CD4-positive, CD25-positive, alpha-beta regulatory T cell (primary cell): ENCODE data around the gene CAPZB. TPM values are rescaled to one million over a fixed set of nuclear protein-coding genes. Genes with fewer than 3 reads are reported as not detected.
A peak's percentile ranks its signal among the peaks of the same experiment; 100 is the strongest.

ENCODE experiments used
- ATAC-seq, 2 donors: fragments of 150-1000 bp; cut with Tn5 transposase; one replicate each; pipeline ENCODE4 v1.10.0; 2021; ENCODE audit warnings: low read depth in 2 of 2, moderate number of reproducible peaks in 2 of 2, moderate library complexity in 1 of 2
- DNase-seq, 3 donors: peaks; one replicate each; pipeline versions ENCODE4 v3.0.0 to v3.0.0-alpha.2; 2012 to 2022; ENCODE audit warnings: mixed read lengths in 1 of 3
- H3K27ac ChIP-seq: one replicate; pipeline ENCODE4 v1.7.0; 2013; ENCODE audit warnings: mild to moderate bottlenecking, low read length; ENCODE audit not compliant: insufficient read depth, poor library complexity, severe bottlenecking
- H3K27me3 ChIP-seq: one replicate; pipeline ENCODE4 v1.7.0; 2013; ENCODE audit warnings: low read length; ENCODE audit not compliant: control insufficient read depth, insufficient read depth
- H3K36me3 ChIP-seq: one replicate; pipeline ENCODE4 v1.7.0; 2013; ENCODE audit warnings: mild to moderate bottlenecking, low read length, moderate library complexity; ENCODE audit not compliant: control insufficient read depth, insufficient read depth
- H3K4me1 ChIP-seq: 2 replicates; pipeline ENCODE4 v1.7.0; 2013; ENCODE audit warnings: mild to moderate bottlenecking, low read length; ENCODE audit not compliant: insufficient read depth, control insufficient read depth, poor library complexity, severe bottlenecking
- H3K4me3 ChIP-seq: one replicate; pipeline ENCODE4 v1.7.0; 2013; ENCODE audit warnings: low read depth, mild to moderate bottlenecking, low read length, moderate library complexity
- H3K9me3 ChIP-seq, 2 experiments: 1 replicate in 1 of 2; 2 replicates in 1 of 2; pipeline ENCODE4 v1.7.0; 2013; ENCODE audit warnings: low read length in 2 of 2, mild to moderate bottlenecking in 1 of 2, moderate library complexity in 1 of 2; ENCODE audit not compliant: control insufficient read depth in 2 of 2
- H3K27ac Mint-ChIP-seq, 3 donors: one replicate each; pipeline ENCODE4 v1.8.0; 2020 to 2022; ENCODE audit warnings: mild to moderate bottlenecking in 3 of 3, mixed read lengths in 3 of 3, moderate library complexity in 2 of 3
- H3K27me3 Mint-ChIP-seq: one replicate; pipeline ENCODE4 v1.8.0; 2022; ENCODE audit warnings: mild to moderate bottlenecking, mixed read lengths
- H3K36me3 Mint-ChIP-seq: one replicate; pipeline ENCODE4 v1.8.0; 2020; ENCODE audit warnings: mixed read lengths
- H3K4me1 Mint-ChIP-seq, 4 donors: one replicate each; pipeline ENCODE4 v1.8.0; 2020 to 2022; ENCODE audit warnings: mixed read lengths in 4 of 4, mild to moderate bottlenecking in 1 of 4
- H3K4me3 Mint-ChIP-seq, 4 donors: one replicate each; pipeline ENCODE4 v1.8.0; 2020 to 2022; ENCODE audit warnings: mild to moderate bottlenecking in 4 of 4, mixed read lengths in 4 of 4, moderate library complexity in 3 of 4
- H3K9me3 Mint-ChIP-seq, 7 donors: one replicate each; pipeline ENCODE4 v1.8.0; 2020 to 2022; ENCODE audit warnings: mixed read lengths in 7 of 7, mild to moderate bottlenecking in 3 of 7, moderate library complexity in 2 of 7
- polyA plus RNA-seq, 4 donors: library from polyadenylated mRNA; unstranded; fragments of 300-500 nt; fragmentation: Illumina TruSeq; gene quantifications; one replicate each; pipeline ENCODE4 v1.2.3, GENCODE V29; 2021
- total RNA-seq: library from RNA; stranded (reverse); gene quantifications from one replicate; pipeline ENCODE4 v1.2.3, GENCODE V29; 2022

Gene CAPZB
- total and polyA plus RNA-seq, 5 donors from 2014 or later, result 372 to 588 (median 462) TPM

DNA sequence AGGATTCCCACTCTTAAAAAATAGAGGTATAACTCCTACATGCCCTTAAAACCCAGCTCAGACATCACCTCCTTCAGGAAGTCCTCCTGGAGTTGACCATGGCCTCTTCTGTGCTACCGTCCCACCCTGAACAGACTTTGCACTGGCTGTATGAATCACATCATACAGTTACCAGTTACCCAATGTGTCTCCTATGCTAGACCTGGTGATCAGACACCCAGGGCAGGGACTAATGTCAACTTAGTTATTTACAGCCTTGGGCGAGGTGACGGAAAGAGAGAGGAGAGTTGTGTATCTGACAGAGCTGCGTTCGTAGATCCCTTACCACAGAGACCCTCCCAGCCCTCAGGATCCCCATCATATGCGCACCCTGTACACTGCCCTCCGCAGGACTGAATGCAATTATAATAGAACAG lies 100.6 kb downstream of the CAPZB start:
- H3K4me3 ChIP-seq, result no peak overlapping the region
- H3K9me3 Mint-ChIP-seq, result peaks cover 0 to under 1% (median 0%) of the 10 kb centered on the region in 7 donors
- no peaks in the 10 kb centered on the region for H3K27me3 ChIP-seq
- H3K4me1 Mint-ChIP-seq, result peaks cover 9 to 53% (median 34%) of the 10 kb centered on the region in 4 donors
- H3K27me3 Mint-ChIP-seq, result no peaks in the 10 kb centered on the region
- H3K9me3 ChIP-seq, result no peaks in the 10 kb centered on the region
- H3K27ac Mint-ChIP-seq, result peak overlapping the region in 2 of 3 donors; percentile 38 to 69
- DNase-seq (no peak), ATAC-seq (no peak)
- peaks cover 63% of the 10 kb centered on the region for H3K36me3 ChIP-seq
- H3K4me3 Mint-ChIP-seq, result no peak overlapping the region
- peaks cover 3% of the 10 kb centered on the region for H3K4me1 ChIP-seq
- no peak overlapping the region for H3K27ac ChIP-seq
- peaks cover 29% of the 10 kb centered on the region for H3K36me3 Mint-ChIP-seq

GRCh38 chr1:19384113-19384512 lies 101.2 kb downstream of the CAPZB start:
- H3K27me3 Mint-ChIP-seq, result no peaks in the 10 kb centered on the region
- H3K9me3 ChIP-seq, result no peaks in the 10 kb centered on the region
- no peaks in the 10 kb centered on the region for H3K27me3 ChIP-seq
- no peak for ATAC-seq
- peak overlapping the region in 2 of 3 donors; percentile 48 to 69 for H3K27ac Mint-ChIP-seq
- no peak for DNase-seq
- no peak overlapping the region for H3K27ac ChIP-seq
- H3K4me1 Mint-ChIP-seq, result peaks cover 12 to 51% (median 33%) of the 10 kb centered on the region in 4 donors
- H3K4me3 ChIP-seq, result no peak overlapping the region
- H3K36me3 ChIP-seq, result peaks cover 69% of the 10 kb centered on the region
- no peaks in the 10 kb centered on the region for H3K9me3 Mint-ChIP-seq
- H3K36me3 Mint-ChIP-seq, result peaks cover 33% of the 10 kb centered on the region
- no peaks in the 10 kb centered on the region for H3K4me1 ChIP-seq
- H3K4me3 Mint-ChIP-seq, result no peak overlapping the region

DNA sequence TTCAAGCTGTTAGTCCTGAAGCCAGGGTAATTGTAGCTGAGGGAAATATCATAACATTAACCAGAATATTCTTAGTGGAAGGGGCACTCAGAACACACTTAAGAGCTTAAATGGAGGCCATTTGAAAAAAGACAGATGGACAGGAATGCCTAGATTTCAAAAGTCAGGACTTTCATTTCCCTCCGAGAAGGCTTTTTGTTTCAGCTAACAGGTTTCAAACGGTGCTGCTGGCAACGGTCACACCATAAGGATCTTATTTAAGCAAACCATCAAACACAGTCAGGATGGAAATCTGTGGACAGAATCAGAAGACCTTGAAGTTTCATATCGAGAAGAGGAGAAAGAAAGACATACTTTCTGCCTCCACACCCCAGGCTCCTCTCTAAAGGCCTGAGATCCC lies 103.1 kb downstream of the CAPZB start:
- Mint-ChIP-seq H3K27ac (peak overlapping the region in 1 of 3 donors; percentile 10), H3K27me3 (no peaks in the 10 kb centered on the region), H3K9me3 (no peaks in the 10 kb centered on the region), H3K36me3 (peaks cover 41% of the 10 kb centered on the region), H3K4me1 (peaks cover 6 to 36% (median 22%) of the 10 kb centered on the region in 4 donors), H3K4me3 (no peak overlapping the region)
- Histone ChIP-seq H3K27me3 (no peaks in the 10 kb centered on the region), H3K36me3 (peaks cover 80% of the 10 kb centered on the region), H3K9me3 (no peaks in the 10 kb centered on the region), H3K27ac (no peak overlapping the region), H3K4me1 (no peaks in the 10 kb centered on the region), H3K4me3 (no peak overlapping the region)
- no peak for ATAC-seq
- no peak for DNase-seq

GRCh38 chr1:19381261-19381660 lies 104.1 kb downstream of the CAPZB start:
- no peak overlapping the region for H3K27ac Mint-ChIP-seq
- no peaks in the 10 kb centered on the region for H3K27me3 Mint-ChIP-seq
- H3K4me3 Mint-ChIP-seq, result no peak overlapping the region
- Histone ChIP-seq H3K36me3 (peaks cover 86% of the 10 kb centered on the region), H3K9me3 (no peaks in the 10 kb centered on the region), H3K4me1 (no peaks in the 10 kb centered on the region), H3K27ac (no peak overlapping the region), H3K4me3 (no peak overlapping the region), H3K27me3 (no peaks in the 10 kb centered on the region)
- H3K9me3 Mint-ChIP-seq, result no peaks in the 10 kb centered on the region
- H3K36me3 Mint-ChIP-seq, result peaks cover 47% of the 10 kb centered on the region
- no peak for DNase-seq
- H3K4me1 Mint-ChIP-seq, result peaks cover 11 to 37% (median 21%) of the 10 kb centered on the region in 4 donors
- ATAC-seq, result no peak

DNA sequence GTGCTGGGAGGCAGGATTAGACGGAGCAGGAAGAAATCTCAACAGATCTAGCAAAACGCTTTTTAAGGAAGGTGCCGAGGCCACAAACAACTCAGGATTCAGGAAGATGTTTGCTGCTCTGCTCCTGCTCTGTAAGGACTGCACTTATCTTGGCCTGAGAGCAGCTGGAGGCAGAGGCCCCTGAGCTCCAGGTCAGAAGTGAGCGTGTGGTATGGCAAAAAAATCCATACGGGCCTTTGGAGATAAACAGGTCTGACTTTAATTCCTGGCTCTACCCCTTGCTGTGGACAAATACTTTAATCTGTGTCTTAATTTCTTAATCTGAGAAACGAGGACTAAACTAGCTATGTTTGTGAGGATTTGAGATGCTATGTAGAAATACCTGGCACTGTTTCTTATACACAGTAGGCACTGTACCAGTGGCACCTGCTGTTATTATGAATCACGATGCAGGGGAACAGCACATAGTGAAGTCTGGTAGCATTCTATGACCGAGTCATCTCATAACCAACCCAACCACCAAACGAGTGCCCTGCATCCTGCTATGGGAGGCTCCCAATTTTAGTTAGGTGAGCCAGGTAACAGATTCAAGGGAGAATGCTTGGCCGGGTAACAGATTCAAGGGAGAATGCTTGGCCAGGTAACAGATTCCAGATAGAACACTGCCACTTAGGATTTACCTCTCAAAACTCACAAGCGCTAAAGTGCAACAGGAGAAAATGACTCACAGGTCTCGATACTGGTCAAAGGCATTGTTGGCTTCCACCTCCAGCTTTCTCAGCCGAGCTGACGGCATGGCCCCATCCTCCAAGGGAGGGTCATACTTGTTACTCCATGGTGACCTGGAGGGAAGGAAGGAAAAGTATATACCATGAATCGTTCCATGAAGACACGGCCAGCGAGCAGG lies 107.3 kb downstream of the CAPZB start:
- no peak for ATAC-seq
- peak overlapping the region in 2 of 3 donors; percentile 27 to 34 for H3K27ac Mint-ChIP-seq
- peak in 1 of 3 donors; percentile 7 for DNase-seq
- H3K4me3 Mint-ChIP-seq, result no peak overlapping the region
- no peaks in the 10 kb centered on the region for H3K9me3 ChIP-seq
- peaks cover 11 to 25% (median 12%) of the 10 kb centered on the region in 4 donors for H3K4me1 Mint-ChIP-seq
- H3K27ac ChIP-seq, result no peak overlapping the region
- peaks cover 37% of the 10 kb centered on the region for H3K36me3 Mint-ChIP-seq
- no peaks in the 10 kb centered on the region for H3K9me3 Mint-ChIP-seq
- no peaks in the 10 kb centered on the region for H3K27me3 Mint-ChIP-seq
- no peaks in the 10 kb centered on the region for H3K27me3 ChIP-seq
- H3K4me1 ChIP-seq, result no peaks in the 10 kb centered on the region
- H3K36me3 ChIP-seq, result peaks cover 89% of the 10 kb centered on the region
- no peak overlapping the region for H3K4me3 ChIP-seq

- peak overlapping the region in 1 of 3 donors; percentile 42 for H3K27ac Mint-ChIP-seq
- no peak overlapping the region for H3K4me3 Mint-ChIP-seq
These were observed 108.6 kb downstream of the CAPZB start for GRCh38 chr1:19376428-19377372.

DNA sequence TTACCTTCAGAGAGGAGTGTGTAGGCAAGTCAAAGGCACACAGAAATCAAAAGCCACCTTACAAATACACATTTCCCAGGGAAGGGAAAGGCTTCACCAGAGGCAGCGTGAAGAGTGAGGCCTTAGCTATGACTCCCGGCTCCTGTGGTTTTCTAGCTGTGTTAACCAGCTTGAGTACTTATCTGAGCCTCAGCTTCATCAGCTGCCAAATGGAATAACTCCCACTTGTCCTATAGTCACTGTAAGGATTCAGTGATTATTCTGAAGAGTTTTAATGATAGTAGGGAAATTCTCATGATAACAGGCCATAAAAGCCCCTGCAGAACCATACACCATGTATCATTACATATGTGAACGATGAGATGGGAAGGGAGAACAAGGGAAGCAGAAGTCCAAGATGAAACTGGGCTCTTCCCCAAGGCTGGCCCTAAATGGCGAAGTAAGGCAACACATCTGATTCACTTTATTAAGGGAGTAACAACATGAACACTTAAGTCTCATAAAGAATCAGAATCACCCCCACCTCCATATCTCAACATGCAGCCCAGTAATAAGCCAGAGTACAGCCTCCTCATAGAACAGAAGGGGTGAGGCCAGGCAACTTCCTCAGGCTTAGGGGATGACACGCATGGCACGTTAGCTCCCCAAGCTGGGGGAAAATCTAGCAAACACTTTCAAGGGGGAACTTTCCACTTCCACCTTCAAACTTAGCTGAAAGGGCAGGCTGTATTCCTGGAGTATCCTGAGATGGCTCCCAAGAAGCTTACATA lies 109.5 kb downstream of the CAPZB start:
- peak overlapping the region in 1 of 4 donors; percentile 5 for H3K4me3 Mint-ChIP-seq
- no peaks in the 10 kb centered on the region for H3K4me1 ChIP-seq

More at GRCh38 chr1:19376428-19377372, 108.6 kb downstream of the CAPZB start:
- no peak overlapping the region for H3K27ac ChIP-seq
- peaks cover 39% of the 10 kb centered on the region for H3K36me3 Mint-ChIP-seq
- H3K27me3 Mint-ChIP-seq, result no peaks in the 10 kb centered on the region
- H3K4me1 ChIP-seq, result no peaks in the 10 kb centered on the region
- no peaks in the 10 kb centered on the region for H3K9me3 ChIP-seq
- no peak overlapping the region for H3K4me3 ChIP-seq
- no peaks in the 10 kb centered on the region for H3K9me3 Mint-ChIP-seq
- H3K4me1 Mint-ChIP-seq, result peaks cover 11 to 21% (median 13%) of the 10 kb centered on the region in 4 donors
- ATAC-seq (no peak), DNase-seq (no peak)
- H3K36me3 ChIP-seq, result peaks cover 89% of the 10 kb centered on the region
- H3K27me3 ChIP-seq, result no peaks in the 10 kb centered on the region

More for the DNA sequence above, 109.5 kb downstream of the CAPZB start:
- Histone ChIP-seq H3K4me3 (no peak overlapping the region), H3K27me3 (no peaks in the 10 kb centered on the region), H3K36me3 (peaks cover 90% of the 10 kb centered on the region), H3K9me3 (no peaks in the 10 kb centered on the region), H3K27ac (no peak overlapping the region)
- Mint-ChIP-seq H3K27ac (peak overlapping the region in 2 of 3 donors; percentile 14 to 31), H3K4me1 (peaks cover 11 to 21% (median 15%) of the 10 kb centered on the region in 4 donors), H3K9me3 (no peaks in the 10 kb centered on the region), H3K36me3 (peaks cover 37% of the 10 kb centered on the region), H3K27me3 (no peaks in the 10 kb centered on the region)
- DNase-seq (no peak), ATAC-seq (no peak)
